HG03196 (cell line): ENCODE measurements around the gene AKR1C8.
"Not testable (repeated sequence)": the region's sequence is repeated elsewhere in the genome, so short reads cannot be mapped to it uniquely, and the experiment has no call there.

ENCODE experiments used
- ATAC-seq: cut with Tn5 transposase; IDR thresholded peaks from one replicate; pipeline ENCODE4 v1.9.1; 2021; ENCODE audit not compliant: unreplicated experiment

Gene AKR1C8

GRCh38 chr10:5109861-5110260 is 75.1 kb downstream of the AKR1C8 start:
- not testable (repeated sequence) for ATAC-seq

- ATAC-seq = no peak
These were observed 76.1 kb downstream of the AKR1C8 start for GRCh38 chr10:5108658-5109416.

DNA sequence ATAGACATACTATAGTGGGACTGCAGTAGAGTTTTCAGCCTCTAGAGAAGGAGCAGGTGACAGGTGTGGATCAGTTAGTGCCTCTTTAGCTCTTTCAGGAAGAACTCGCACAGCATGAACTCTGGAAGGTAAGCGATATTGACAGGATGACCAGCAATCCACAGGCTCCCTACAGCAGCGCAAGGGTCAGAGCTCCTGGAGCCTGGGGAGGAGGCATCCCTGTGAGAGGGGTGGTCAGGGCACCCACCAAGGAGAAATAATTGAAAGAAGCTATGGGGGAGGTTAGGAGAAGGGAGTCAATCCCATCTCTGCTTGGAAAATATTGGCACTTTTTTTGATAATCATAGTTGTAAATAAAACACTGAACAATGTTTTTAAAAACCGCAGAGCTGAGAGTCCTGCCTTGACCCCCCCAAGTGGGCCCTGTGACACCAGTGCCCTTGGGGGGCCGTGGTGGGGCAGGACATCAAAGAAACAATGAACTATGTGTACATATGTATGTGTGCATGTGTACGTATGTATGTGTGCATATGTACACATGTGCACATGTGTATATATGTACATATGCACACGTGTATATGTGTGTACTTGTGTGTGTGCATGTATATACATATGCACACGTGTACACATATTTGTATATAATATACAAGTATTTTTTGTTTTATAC is 77.0 kb downstream of the AKR1C8 start:
- ATAC-seq = no peak

GRCh38 chr10:5106553-5106952 is 78.4 kb downstream of the AKR1C8 start:
- ATAC-seq = no peak

DNA sequence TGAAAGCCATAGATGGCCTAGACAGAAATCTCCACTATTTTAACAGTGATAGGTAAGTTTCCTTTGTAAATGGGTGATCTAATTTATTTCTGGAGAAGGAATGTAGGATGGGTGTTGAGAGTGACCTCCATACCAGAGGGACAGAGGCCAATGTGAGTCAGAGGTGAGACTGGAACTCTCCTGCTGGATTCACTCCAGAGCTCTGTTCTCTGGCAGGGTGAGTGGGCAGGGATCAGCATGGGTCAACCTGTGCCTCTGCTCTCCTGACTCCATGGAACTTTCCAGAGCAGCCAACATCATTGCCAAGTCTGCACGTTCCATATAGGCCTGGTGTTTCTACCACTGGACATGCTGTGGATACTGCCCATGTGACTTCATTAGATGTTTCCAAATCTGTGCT is 79.3 kb downstream of the AKR1C8 start:
- ATAC-seq = no peak
